ACHN (cell line): ENCODE measurements around the gene CXCL9.
"Not testable (repeated sequence)": the region's sequence is repeated elsewhere in the genome, so short reads cannot be mapped to it uniquely, and the experiment has no call there.

Experiments used
- DNase-seq: peaks from one replicate; pipeline ENCODE4 v3.0.0-alpha.2; 2015
- in situ Hi-C: cut with HindIII; loops from 2 replicates; pipeline ENCODE4 v1.10.0; 2017; ENCODE audit warnings: low sequenced_read_pairs, low pct_ligation_motif_present, low pct_unique_long_range_greater_than_20kb

The CXCL9 gene

GRCh38 chr4:75989846-75990528 lies 17.3 kb downstream of the CXCL9 start:
- DNase-seq = peak; percentile 17
- in situ Hi-C loops = no loop called here

GRCh38 chr4:75985116-75985515 lies 22.2 kb downstream of the CXCL9 start:
- peak; percentile 2 for DNase-seq
- in situ Hi-C loops = no loop called here

- in situ Hi-C loops = no loop called here
- DNase-seq = no peak
Measured at GRCh38 chr4:75980576-75980975, 26.7 kb downstream of the CXCL9 start.

GRCh38 chr4:75976177-75976576 lies 31.1 kb downstream of the CXCL9 start:
- in situ Hi-C loops = no loop called here
- no peak for DNase-seq

- DNase-seq = peak; percentile 50
- in situ Hi-C loops = no loop called here
Measured at GRCh38 chr4:75973766-75974165, 33.5 kb downstream of the CXCL9 start.

- in situ Hi-C loops = no loop called here
Measured at GRCh38 chr4:75968084-75968483, 39.2 kb downstream of the CXCL9 start.

GRCh38 chr4:75963558-75963957 lies 43.8 kb downstream of the CXCL9 start:
- DNase-seq = no peak
- in situ Hi-C loops = no loop called here

More at GRCh38 chr4:75968084-75968483, 39.2 kb downstream of the CXCL9 start:
- no peak for DNase-seq

- in situ Hi-C loops, DNase-seq: not testable (repeated sequence)
Measured at GRCh38 chr4:75962072-75962471, 45.2 kb downstream of the CXCL9 start.

- DNase-seq, in situ Hi-C loops: not testable (repeated sequence)
Measured at GRCh38 chr4:75958546-75958945, 48.8 kb downstream of the CXCL9 start.

- DNase-seq, in situ Hi-C loops: not testable (repeated sequence)
Measured at GRCh38 chr4:75954811-75955210, 52.5 kb downstream of the CXCL9 start.

GRCh38 chr4:75953509-75953908 lies 53.8 kb downstream of the CXCL9 start:
- in situ Hi-C loops = no loop called here
- no peak for DNase-seq
